Keratinocyte (primary cell): ENCODE results near the gene PHAF1. TPM values are rescaled to one million over a fixed set of nuclear protein-coding genes. Genes with fewer than 3 reads are reported as not detected.
A peak's percentile ranks its signal among the peaks of the same experiment; 100 is the strongest.

Source experiments
- DNase-seq: peaks from one replicate; pipeline ENCODE4 v3.0.0-alpha.2; 2011; ENCODE audit warnings: low read depth, missing footprints, low spot score
- FAIRE-seq: peaks from 2 replicates; lab custom pipeline; 2011; peaks lifted over from hg19 to GRCh38; lab: Jason Lieb, UNC
- H2AFZ ChIP-seq: 2 replicates; pipeline ENCODE4 v1.6.0; 2012; ENCODE audit warnings: low read length, control low read depth, inconsistent platforms; ENCODE audit not compliant: control insufficient read depth
- H3K27ac ChIP-seq: 2 replicates; pipeline ENCODE4 v1.5.1; 2011; ENCODE audit warnings: low read length; ENCODE audit not compliant: control insufficient read depth, insufficient read depth
- H3K27me3 ChIP-seq: 3 replicates; pipeline ENCODE4 v1.6.0; 2011; ENCODE audit warnings: low read length; ENCODE audit not compliant: control insufficient read depth, insufficient read depth; ENCODE audit errors: extremely low read depth
- H3K36me3 ChIP-seq, 2 experiments: 2 replicates in 1 of 2; 3 replicates in 1 of 2; pipeline ENCODE4 v1.5.1; 2011; ENCODE audit warnings: low read length in 2 of 2, mild to moderate bottlenecking in 1 of 2; ENCODE audit not compliant: control insufficient read depth in 2 of 2, insufficient read depth in 2 of 2; ENCODE audit errors: extremely low read depth in 1 of 2
- H3K4me1 ChIP-seq: 3 replicates; pipeline ENCODE4 v1.5.1; 2011; ENCODE audit warnings: low read length; ENCODE audit not compliant: control insufficient read depth, insufficient read depth; ENCODE audit errors: extremely low read depth
- H3K4me2 ChIP-seq: 3 replicates; pipeline ENCODE4 v1.6.0; 2011; ENCODE audit warnings: low read depth, low read length; ENCODE audit not compliant: control insufficient read depth, insufficient read depth; ENCODE audit errors: extremely low read depth
- H3K4me3 ChIP-seq, 3 experiments: fragments of 200-600 bp in 1 of 3; sonication (generic) in 1 of 3; 2 replicates in 2 of 3; 3 replicates in 1 of 3; pipeline ENCODE4 v1.5.1; 2011 to 2016; ENCODE audit warnings: low read length in 3 of 3, mild to moderate bottlenecking in 3 of 3, control low read depth in 2 of 3, inconsistent platforms in 1 of 3, low read depth in 1 of 3, mixed read lengths in 1 of 3, mixed run types in 1 of 3, moderate library complexity in 1 of 3; ENCODE audit not compliant: control insufficient read depth in 2 of 3, insufficient read depth in 2 of 3; ENCODE audit errors: extremely low read depth in 1 of 3
- H3K79me2 ChIP-seq: 2 replicates; pipeline ENCODE4 v1.6.0; 2012; ENCODE audit warnings: low read length; ENCODE audit not compliant: control insufficient read depth, insufficient read depth
- H3K9ac ChIP-seq: 3 replicates; pipeline ENCODE4 v1.6.0; 2011; ENCODE audit warnings: low read length; ENCODE audit not compliant: control insufficient read depth, insufficient read depth; ENCODE audit errors: extremely low read depth
- H3K9me1 ChIP-seq: 3 replicates; pipeline ENCODE4 v1.6.0; 2011; ENCODE audit warnings: low read length; ENCODE audit not compliant: control insufficient read depth, insufficient read depth; ENCODE audit errors: extremely low read depth
- H3K9me3 ChIP-seq: 2 replicates; pipeline ENCODE4 v1.5.1; 2012; ENCODE audit warnings: low read depth, low read length; ENCODE audit not compliant: control insufficient read depth
- H4K20me1 ChIP-seq: 3 replicates; pipeline ENCODE4 v1.6.0; 2011; ENCODE audit warnings: low read length; ENCODE audit not compliant: control insufficient read depth, insufficient read depth; ENCODE audit errors: extremely low read depth
- EZH2 ChIP-seq: IDR thresholded peaks from one replicate; pipeline ENCODE4 v1.6.1; 2012; ENCODE audit warnings: inconsistent platforms, mild to moderate bottlenecking, low read length, moderate library complexity
- dilution Hi-C: fragments of 300-500 bp; cut with MboI; formaldehyde crosslinking; loops from one replicate; pipeline ENCODE4 v1.7.0; 2020; ENCODE audit warnings: low sequenced_read_pairs; ENCODE audit not compliant: extremely low pct_ligation_motif_present
- polyA plus RNA-seq, 5 experiments: library from polyadenylated mRNA; depleted of rRNA in 3 of 5; stranded (reverse) in 3 of 5; stranded (forward) in 1 of 5; unstranded in 1 of 5; fragments of >200 nt; gene quantifications; 1 replicate in 1 of 5; 2 replicates in 3 of 5; 3 replicates in 1 of 5; pipeline versions ENCODE4 v1.2.1 to v1.2.3, GENCODE V29; 2011 to 2012; ENCODE audit warnings: missing spikeins in 2 of 5, low read depth in 1 of 5, low replicate concordance in 1 of 5
- TF ChIP-seq, protein P1 (sequence below), 3 experiments: IDR thresholded peaks in 1 of 3; conservative IDR thresholded peaks in 1 of 3; optimal IDR thresholded peaks in 1 of 3; 2 replicates in 2 of 3; 3 replicates in 1 of 3; pipeline versions ENCODE3 to v1.5.1; 2011; ENCODE audit warnings: low read length in 3 of 3, mild to moderate bottlenecking in 3 of 3, moderate library complexity in 2 of 3, control low read depth in 1 of 3, inconsistent platforms in 1 of 3; ENCODE audit not compliant: insufficient read depth in 2 of 3; ENCODE audit errors: extremely low read depth in 1 of 3

PHAF1 gene
- polyA plus RNA-seq, 1 donor (not counting 4 experiments of a cell fraction or from before 2014, with no cell fraction given): 26.7 TPM

DNA sequence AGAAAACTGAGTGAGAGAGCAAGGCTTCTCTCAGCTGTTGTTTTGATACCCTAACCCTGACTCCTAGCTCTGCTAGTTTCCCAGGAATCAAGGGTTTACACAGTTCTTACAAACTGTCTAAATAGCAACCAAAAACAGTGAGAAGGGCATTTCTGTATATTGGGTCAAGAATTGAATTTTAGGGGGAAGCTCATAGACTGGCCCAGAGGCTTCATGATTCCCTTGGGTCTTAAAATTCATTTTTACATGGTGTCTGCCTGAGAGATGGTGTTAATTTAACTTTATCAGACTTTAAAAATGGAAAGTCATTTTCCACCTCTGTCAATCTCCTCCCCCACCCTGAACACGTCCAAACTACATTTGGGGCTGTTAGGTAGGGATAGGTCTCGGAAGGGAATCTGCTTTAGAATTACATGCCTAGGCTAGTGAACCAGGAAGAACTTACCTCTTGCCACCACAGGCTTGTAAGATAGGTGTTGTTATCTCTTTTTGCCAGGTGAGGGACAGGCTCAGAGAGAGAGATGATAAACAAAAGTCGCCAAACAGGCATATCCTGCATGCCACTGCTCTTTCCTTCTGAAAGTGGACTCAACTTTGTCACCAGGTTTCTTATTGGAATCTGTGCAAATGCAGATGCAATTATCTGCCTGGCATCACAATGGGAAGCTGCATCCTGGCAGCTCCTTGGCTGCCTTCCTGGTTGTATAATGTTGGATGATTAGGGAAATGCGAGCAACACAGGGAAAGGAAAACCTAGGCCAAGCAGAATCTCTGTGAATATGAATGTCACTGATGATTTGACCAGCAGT, 3.1 kb downstream of the PHAF1 start:
- Histone ChIP-seq H3K9me1 (peaks cover 5% of the 10 kb centered on the region), H2AFZ (no peak overlapping the region), H3K9ac (no peak overlapping the region), H3K79me2 (peaks cover 69% of the 10 kb centered on the region), H3K27ac (peak overlapping the region; percentile 2), H3K4me3 (no peak overlapping the region), H3K4me1 (peaks cover 27% of the 10 kb centered on the region), H3K27me3 (no peaks in the 10 kb centered on the region), H3K4me2 (peak overlapping the region; percentile 40), H3K9me3 (no peaks in the 10 kb centered on the region), H4K20me1 (no peaks in the 10 kb centered on the region), H3K36me3 (peaks cover 0 to 6% of the 10 kb centered on the region in 2 experiments)
- dilution Hi-C loops: no loop called here
- DNase-seq (no peak), FAIRE-seq (peak; percentile 17)
- no peak for TF ChIP-seq EZH2
- TF ChIP-seq, protein P1, sequence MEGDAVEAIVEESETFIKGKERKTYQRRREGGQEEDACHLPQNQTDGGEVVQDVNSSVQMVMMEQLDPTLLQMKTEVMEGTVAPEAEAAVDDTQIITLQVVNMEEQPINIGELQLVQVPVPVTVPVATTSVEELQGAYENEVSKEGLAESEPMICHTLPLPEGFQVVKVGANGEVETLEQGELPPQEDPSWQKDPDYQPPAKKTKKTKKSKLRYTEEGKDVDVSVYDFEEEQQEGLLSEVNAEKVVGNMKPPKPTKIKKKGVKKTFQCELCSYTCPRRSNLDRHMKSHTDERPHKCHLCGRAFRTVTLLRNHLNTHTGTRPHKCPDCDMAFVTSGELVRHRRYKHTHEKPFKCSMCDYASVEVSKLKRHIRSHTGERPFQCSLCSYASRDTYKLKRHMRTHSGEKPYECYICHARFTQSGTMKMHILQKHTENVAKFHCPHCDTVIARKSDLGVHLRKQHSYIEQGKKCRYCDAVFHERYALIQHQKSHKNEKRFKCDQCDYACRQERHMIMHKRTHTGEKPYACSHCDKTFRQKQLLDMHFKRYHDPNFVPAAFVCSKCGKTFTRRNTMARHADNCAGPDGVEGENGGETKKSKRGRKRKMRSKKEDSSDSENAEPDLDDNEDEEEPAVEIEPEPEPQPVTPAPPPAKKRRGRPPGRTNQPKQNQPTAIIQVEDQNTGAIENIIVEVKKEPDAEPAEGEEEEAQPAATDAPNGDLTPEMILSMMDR (optimal IDR thresholded peaks at IDR 0.05 in 1 of 3, IDR thresholded peaks at IDR 0.05 in 1 of 3, conservative IDR thresholded peaks at IDR 0.05 in 1 of 3; ENCODE audit: extremely low read depth in 1 of 3, insufficient read depth in 2 of 3, low read length in 3 of 3): peak in 1 of 3 experiments; percentile 11

DNA sequence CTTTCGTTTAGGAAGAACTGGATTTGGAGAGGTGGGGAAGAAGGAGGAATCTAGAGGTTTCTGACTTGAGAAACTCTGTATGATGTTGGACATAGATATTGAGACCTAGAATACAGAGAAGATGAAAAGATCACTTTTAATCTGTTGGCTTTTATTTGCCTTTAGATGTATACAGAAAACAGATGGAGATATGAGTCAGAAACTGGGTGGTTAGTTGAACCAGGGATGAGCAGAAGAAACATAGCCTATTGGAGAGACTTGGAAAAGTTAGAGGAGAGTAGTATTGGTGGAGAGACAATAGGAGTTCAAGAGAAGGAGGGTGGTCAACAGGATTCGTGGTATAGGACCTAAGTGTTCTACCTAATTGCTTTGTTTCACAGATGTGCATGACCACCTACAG, 5.1 kb downstream of the PHAF1 start:
- FAIRE-seq: no peak
- Histone ChIP-seq H3K9me1 (peaks cover 5% of the 10 kb centered on the region), H3K79me2 (peaks cover 78% of the 10 kb centered on the region), H3K27ac (no peak overlapping the region), H3K4me1 (peaks cover 23% of the 10 kb centered on the region), H3K9ac (no peak overlapping the region), H3K27me3 (no peaks in the 10 kb centered on the region), H3K4me2 (no peak overlapping the region), H2AFZ (no peak overlapping the region), H3K9me3 (no peaks in the 10 kb centered on the region), H3K36me3 (peaks cover 1 to 6% of the 10 kb centered on the region in 2 experiments), H4K20me1 (no peaks in the 10 kb centered on the region), H3K4me3 (no peak overlapping the region)
- dilution Hi-C loops: no loop called here
- no peak for TF ChIP-seq EZH2
- TF ChIP-seq, protein P1 (optimal IDR thresholded peaks at IDR 0.05 in 1 of 3, IDR thresholded peaks at IDR 0.05 in 1 of 3, conservative IDR thresholded peaks at IDR 0.05 in 1 of 3; ENCODE audit: extremely low read depth in 1 of 3, insufficient read depth in 2 of 3, low read length in 3 of 3): no peak
- no peak for DNase-seq
